Mesothelial cell of epicardium (in vitro differentiated cells): ENCODE data around the gene SRRD. TPM values are rescaled to one million over a fixed set of nuclear protein-coding genes. Genes with fewer than 3 reads are reported as not detected.
A peak's percentile ranks its signal among the peaks of the same experiment; 100 is the strongest.

Experiments used
- DNase-seq, 2 experiments: peaks; one replicate each; pipeline ENCODE4 v3.0.0; 2021; ENCODE audit warnings: low spot score in 2 of 2; ENCODE audit not compliant: unreplicated experiment in 2 of 2
- H3K27ac Mint-ChIP-seq: 2 replicates; pipeline ENCODE4 v1.8.0; 2021; ENCODE audit warnings: mixed read lengths
- H3K27me3 Mint-ChIP-seq: 2 replicates; pipeline ENCODE4 v1.8.0; 2021; ENCODE audit warnings: low read depth, mixed read lengths
- H3K36me3 Mint-ChIP-seq: 2 replicates; pipeline ENCODE4 v1.8.0; 2021; ENCODE audit warnings: mixed read lengths
- H3K4me1 Mint-ChIP-seq: 2 replicates; pipeline ENCODE4 v1.8.0; 2021; ENCODE audit warnings: mixed read lengths
- H3K4me3 Mint-ChIP-seq: 2 replicates; pipeline ENCODE4 v1.8.0; 2021; ENCODE audit warnings: mild to moderate bottlenecking, moderate library complexity, mixed read lengths
- H3K9me3 Mint-ChIP-seq: 2 replicates; pipeline ENCODE4 v1.8.0; 2021; ENCODE audit warnings: mixed read lengths
- CTCF ChIP-seq: fragments of 200-600 bp; sonication (generic); IDR thresholded peaks from one replicate; pipeline ENCODE4 v1.5.0; 2021; ENCODE audit warnings: antibody characterized with exemption; ENCODE audit not compliant: unreplicated experiment
- total RNA-seq: library from RNA; stranded (reverse); gene quantifications from 3 replicates; pipeline ENCODE4 v1.2.1, GENCODE V29; 2021

The SRRD gene
- total RNA-seq, 1 donor from 2014 or later: 24.1 TPM

GRCh38 chr22:26503758-26504157 is 20.1 kb downstream of the SRRD start:
- no peak overlapping the region for H3K4me3 Mint-ChIP-seq
- H3K4me1 Mint-ChIP-seq: no peaks in the 10 kb centered on the region
- peaks cover 42% of the 10 kb centered on the region for H3K36me3 Mint-ChIP-seq
- no peaks in the 10 kb centered on the region for H3K27me3 Mint-ChIP-seq
- no peak overlapping the region for H3K27ac Mint-ChIP-seq
- no peaks in the 10 kb centered on the region for H3K9me3 Mint-ChIP-seq
- no peak for DNase-seq
- TF ChIP-seq CTCF: no peak

- Mint-ChIP-seq H3K36me3 (peaks cover 28% of the 10 kb centered on the region), H3K27me3 (no peaks in the 10 kb centered on the region), H3K27ac (no peak overlapping the region), H3K4me1 (peaks cover 24% of the 10 kb centered on the region), H3K9me3 (no peaks in the 10 kb centered on the region), H3K4me3 (no peak overlapping the region)
- no peak for DNase-seq
- no peak for TF ChIP-seq CTCF
Measured at GRCh38 chr22:26508148-26508547, 24.5 kb downstream of the SRRD start.

GRCh38 chr22:26512149-26512793 is 28.6 kb downstream of the SRRD start, which contains the start of gene TFIP11:
Gene TFIP11, minus strand, starts transcription at chr22:26512473. Its CDS starts 2,201 bp downstream, at chr22:26510272.
- peaks cover 35% of the 10 kb centered on the region for H3K4me1 Mint-ChIP-seq
- TF ChIP-seq CTCF: no peak

GRCh38 chr22:26513838-26514237 is 30.2 kb downstream of the SRRD start:
- TF ChIP-seq CTCF: no peak
- Mint-ChIP-seq H3K36me3 (peaks cover 10% of the 10 kb centered on the region), H3K9me3 (no peaks in the 10 kb centered on the region), H3K27ac (no peak overlapping the region), H3K4me1 (peaks cover 35% of the 10 kb centered on the region), H3K27me3 (no peaks in the 10 kb centered on the region), H3K4me3 (peak overlapping the region; percentile 100)
- DNase-seq: no peak

More at GRCh38 chr22:26512149-26512793, 28.6 kb downstream of the SRRD start, which contains the start of gene TFIP11:
- Mint-ChIP-seq H3K9me3 (no peaks in the 10 kb centered on the region), H3K27ac (peak within 1 kb of the TSS; percentile 99), H3K4me3 (peak within 1 kb of the TSS; percentile 100), H3K27me3 (no peaks in the 10 kb centered on the region), H3K36me3 (peaks cover 10% of the 10 kb centered on the region)
- DNase-seq: peak; percentile 89 to 95

- TF ChIP-seq CTCF: no peak
- no peak for DNase-seq
- Mint-ChIP-seq H3K4me1 (peaks cover 35% of the 10 kb centered on the region), H3K4me3 (no peak overlapping the region), H3K36me3 (peaks cover 4% of the 10 kb centered on the region), H3K27me3 (no peaks in the 10 kb centered on the region), H3K9me3 (no peaks in the 10 kb centered on the region), H3K27ac (no peak overlapping the region)
Measured at GRCh38 chr22:26514419-26515161, 30.9 kb downstream of the SRRD start.
